D721Med (cell line): ENCODE measurements around the gene NKAIN2.
"Not testable (repeated sequence)": the region's sequence is repeated elsewhere in the genome, so short reads cannot be mapped to it uniquely, and the experiment has no call there.

ENCODE experiments used
- DNase-seq: peaks from one replicate; pipeline ENCODE4 v3.0.0; 2011; ENCODE audit warnings: low spot score; ENCODE audit not compliant: insufficient read length
- FAIRE-seq: peaks from 2 replicates; lab custom pipeline; 2011; peaks lifted over from hg19 to GRCh38; lab: Jason Lieb, UNC
- CTCF ChIP-seq: IDR thresholded peaks from 2 replicates; pipeline ENCODE4 v1.5.1; 2012; ENCODE audit warnings: mild to moderate bottlenecking, control low read depth; ENCODE audit not compliant: insufficient read depth; ENCODE audit errors: missing control alignments

NKAIN2 gene

GRCh38 chr6:124688369-124688768 is 884.7 kb downstream of the NKAIN2 start:
- no peak for DNase-seq
- TF ChIP-seq CTCF: no peak
- no peak for FAIRE-seq

GRCh38 chr6:124694139-124694705 is 890.6 kb downstream of the NKAIN2 start:
- no peak for DNase-seq
- no peak for TF ChIP-seq CTCF
- peak; percentile 92 for FAIRE-seq

GRCh38 chr6:124699038-124699437 is 895.4 kb downstream of the NKAIN2 start:
- no peak for TF ChIP-seq CTCF
- FAIRE-seq (no peak), DNase-seq (no peak)

GRCh38 chr6:124703541-124703940 is 899.9 kb downstream of the NKAIN2 start:
- DNase-seq: no peak
- FAIRE-seq: no peak
- no peak for TF ChIP-seq CTCF

GRCh38 chr6:124712532-124712931 is 908.9 kb downstream of the NKAIN2 start:
- FAIRE-seq, DNase-seq: not testable (repeated sequence)

GRCh38 chr6:124714728-124715127 is 911.1 kb downstream of the NKAIN2 start:
- FAIRE-seq: no peak
- TF ChIP-seq CTCF: no peak
- DNase-seq: no peak

GRCh38 chr6:124719913-124720312 is 916.2 kb downstream of the NKAIN2 start:
- DNase-seq (no peak), FAIRE-seq (no peak)
- TF ChIP-seq CTCF: no peak

GRCh38 chr6:124721331-124721730 is 917.7 kb downstream of the NKAIN2 start:
- TF ChIP-seq CTCF: no peak
- FAIRE-seq (no peak), DNase-seq (no peak)
